Pancreas (tissue), 10 donors: ENCODE measurements around the gene PRTFDC1. TPM values are rescaled to one million over a fixed set of nuclear protein-coding genes. Genes with fewer than 3 reads are reported as not detected.

Experiments used
- ATAC-seq, 4 donors: fragments of 200-7000 bp; cut with Tn5 transposase; one replicate each; pipeline versions ENCODE4 v1.8.0 to v1.9.1; 2020; ENCODE audit warnings: mild to moderate bottlenecking in 4 of 4, moderate library complexity in 4 of 4
- DNase-seq, 6 donors: peaks; one replicate each; pipeline ENCODE4 v3.0.0-alpha.2; 2020
- FAIRE-seq: peaks from 2 replicates; lab custom pipeline; 2012; peaks lifted over from hg19 to GRCh38; lab: Jason Lieb, UNC
- H3K27ac ChIP-seq, 4 donors: fragments of 200-600 bp; sonication (generic); 1 replicate in 3 of 4; 2 replicates in 1 of 4; pipeline versions ENCODE4 v1.5.0 to v1.8.0; 2020
- H3K27me3 ChIP-seq, 4 donors: fragments of 200-600 bp; one replicate each; pipeline ENCODE4 v1.8.0; 2021
- H3K36me3 ChIP-seq, 3 donors: fragments of 200-600 bp; sonication (generic) in 1 of 3; one replicate each; pipeline versions ENCODE4 v1.5.0 to v1.8.0; 2020 to 2021
- H3K4me1 ChIP-seq, 3 donors: fragments of 200-600 bp; one replicate each; pipeline ENCODE4 v1.8.0; 2021
- H3K4me3 ChIP-seq, 4 donors: fragments of 200-600 bp; sonication (generic) in 2 of 4; one replicate each; pipeline versions ENCODE4 v1.5.0 to v1.8.0; 2020 to 2021
- H3K9me3 ChIP-seq, 4 donors: fragments of 200-600 bp; one replicate each; pipeline ENCODE4 v1.8.0; 2021
- CTCF ChIP-seq, 4 donors: fragments of 200-600 bp; sonication (generic) in 3 of 4; IDR thresholded peaks; one replicate each; pipeline versions ENCODE4 v1.5.0 to v1.8.0; 2021; ENCODE audit warnings: antibody characterized with exemption in 4 of 4
- WGBS, 2 donors: extraction: QIAGEN DNeasy Blood & Tissue Kit; methylation state at CpG; one replicate each; pipeline ENCODE4 v1.1.7; 2013; 5-methylcytosine and 5-hydroxymethylcytosine counted together
- intact Hi-C, 3 donors: fragments of 100-400 bp; cut with DNase I; formaldehyde crosslinking; loops; one replicate each; pipeline versions ENCODE4 v1.11.1 to v1.14.2; 2022
- polyA plus RNA-seq, 2 donors: library from polyadenylated mRNA; stranded (reverse); fragments of 200-250 nt; gene quantifications; one replicate each; pipeline ENCODE4 v1.2.3, GENCODE V29; 2013
- total RNA-seq, 6 donors: library from RNA; stranded (reverse); fragmentation: NEBNext Ultra II Directional in 4 of 6; extraction: Animal tissue kit (Norgen Biotek cat#: 25700) in 4 of 6; gene quantifications; one replicate each; pipeline versions ENCODE4 v1.2.1 to v1.2.4, GENCODE V29; 2021 to 2023
- donor health status: healthy with polysubstance abuse.
- donor health status: DM: no; HTN: no; CAD: no; lungs with moderate emphysema.
- donor health status: DM: no; HTN: no; CAD: no.
- donor health status: control.
- donor health status: control.
- donor health status: Bipolar disorder and iron deficiency.
- donor health status: DM: yes; HTN: yes; CAD: no.
- donor health status: DM: no; HTN: no; CAD: no.
- donor health status: DM: no; HTN: no; CAD: no.
- donor health status: DM: yes; HTN: yes; CAD: no.

Gene PRTFDC1
- total and polyA plus RNA-seq, 8 donors = 1.7 to 6.1 (median 2.8) TPM

DNA sequence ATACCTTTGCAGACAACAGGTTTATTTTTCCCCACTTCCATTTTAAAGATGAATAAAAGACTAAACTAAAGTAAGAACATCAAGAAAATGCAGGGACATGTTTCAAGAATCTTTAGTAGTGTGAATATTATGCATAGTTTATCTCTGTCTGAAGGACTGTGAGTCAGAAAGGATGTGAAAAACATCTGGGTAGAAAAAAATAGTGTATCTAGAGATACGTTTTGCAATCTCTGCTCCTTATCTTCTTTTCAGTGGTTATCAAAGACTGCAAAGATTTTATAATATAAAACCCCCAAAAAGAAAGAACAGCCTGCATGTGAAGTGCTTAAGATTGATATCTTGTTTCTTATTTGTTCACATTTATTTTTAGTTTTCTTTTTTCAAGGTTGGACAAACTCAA lies 126.9 kb downstream of the PRTFDC1 start:
- no peaks in the 10 kb centered on the region for H3K9me3 ChIP-seq
- H3K4me3 ChIP-seq = no peak overlapping the region
- H3K4me1 ChIP-seq = no peaks in the 10 kb centered on the region
- H3K27me3 ChIP-seq = no peaks in the 10 kb centered on the region
- TF ChIP-seq CTCF (IDR thresholded peaks at IDR 0.05) = no peak
- DNase-seq (no peak), ATAC-seq (no peak), FAIRE-seq (no peak)
- 6 to 7% methylated on average over 1 of the region's 1 CpG for WGBS, 2 donors
- intact Hi-C loops = no loop called here
- no peaks in the 10 kb centered on the region for H3K36me3 ChIP-seq
- H3K27ac ChIP-seq = no peak overlapping the region

DNA sequence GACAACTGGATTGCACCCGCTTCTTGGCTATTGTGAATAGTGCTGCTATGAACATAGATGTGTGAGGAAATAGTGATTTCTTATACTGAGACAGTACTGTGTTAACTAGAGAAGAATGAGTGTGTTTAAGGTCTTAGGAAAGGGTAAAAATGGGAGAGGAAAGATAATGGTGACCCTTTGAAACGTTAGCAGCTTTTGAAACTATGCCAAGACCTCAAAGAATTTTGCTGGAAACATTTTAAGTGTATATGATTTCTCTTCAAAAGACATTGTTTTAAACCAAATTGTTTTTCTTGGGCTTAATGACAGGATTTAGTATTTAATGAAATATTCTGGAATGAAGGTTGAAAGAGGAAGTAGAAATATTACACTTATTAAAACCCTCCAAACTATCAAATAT lies 127.9 kb downstream of the PRTFDC1 start:
- Histone ChIP-seq H3K4me1 (no peaks in the 10 kb centered on the region), H3K27ac (no peak overlapping the region), H3K9me3 (no peaks in the 10 kb centered on the region), H3K4me3 (no peak overlapping the region), H3K27me3 (no peaks in the 10 kb centered on the region), H3K36me3 (no peaks in the 10 kb centered on the region)
- no peak for FAIRE-seq
- ATAC-seq = no peak
- intact Hi-C loops = no loop called here
- DNase-seq = no peak
- no peak for TF ChIP-seq CTCF (IDR thresholded peaks at IDR 0.05)
- WGBS, 2 donors = 50 to 51% methylated on average over 2 of the region's 2 CpGs

GRCh38 chr10:24824124-24824523 lies 128.3 kb downstream of the PRTFDC1 start:
- DNase-seq = no peak
- Histone ChIP-seq H3K9me3 (no peaks in the 10 kb centered on the region), H3K4me3 (no peak overlapping the region), H3K27me3 (no peaks in the 10 kb centered on the region), H3K27ac (no peak overlapping the region), H3K4me1 (no peaks in the 10 kb centered on the region), H3K36me3 (no peaks in the 10 kb centered on the region)
- intact Hi-C loops = no loop called here
- no peak for FAIRE-seq
- no peak for TF ChIP-seq CTCF (IDR thresholded peaks at IDR 0.05)
- no peak for ATAC-seq

DNA sequence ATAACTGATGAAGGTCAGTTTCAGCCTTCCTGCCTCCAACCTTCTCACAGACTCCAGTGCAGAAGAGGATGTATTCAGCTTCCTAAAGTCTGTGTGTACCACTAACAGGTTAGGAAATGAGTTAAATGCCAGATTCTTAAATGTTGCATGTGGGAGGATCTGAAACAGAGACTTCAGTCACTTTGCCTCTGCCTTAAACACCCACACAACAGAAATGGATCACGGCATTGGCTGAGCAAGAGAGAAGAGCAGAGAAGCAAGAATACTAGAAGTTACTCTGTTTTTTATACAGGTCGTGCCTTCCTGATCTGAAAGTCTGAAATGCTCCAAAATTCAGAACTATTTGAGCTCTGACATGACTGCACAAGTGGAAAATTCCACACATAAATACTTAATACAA lies 129.8 kb downstream of the PRTFDC1 start:
- Histone ChIP-seq H3K27me3 (no peaks in the 10 kb centered on the region), H3K9me3 (no peaks in the 10 kb centered on the region), H3K4me3 (no peak overlapping the region), H3K36me3 (no peaks in the 10 kb centered on the region), H3K27ac (no peak overlapping the region), H3K4me1 (no peaks in the 10 kb centered on the region)
- TF ChIP-seq CTCF (IDR thresholded peaks at IDR 0.05) = no peak
- 70 to 93% methylated on average over 2 of the region's 2 CpGs for WGBS, 2 donors
- no peak for ATAC-seq
- intact Hi-C loops = no loop called here
- no peak for DNase-seq
- FAIRE-seq = no peak

DNA sequence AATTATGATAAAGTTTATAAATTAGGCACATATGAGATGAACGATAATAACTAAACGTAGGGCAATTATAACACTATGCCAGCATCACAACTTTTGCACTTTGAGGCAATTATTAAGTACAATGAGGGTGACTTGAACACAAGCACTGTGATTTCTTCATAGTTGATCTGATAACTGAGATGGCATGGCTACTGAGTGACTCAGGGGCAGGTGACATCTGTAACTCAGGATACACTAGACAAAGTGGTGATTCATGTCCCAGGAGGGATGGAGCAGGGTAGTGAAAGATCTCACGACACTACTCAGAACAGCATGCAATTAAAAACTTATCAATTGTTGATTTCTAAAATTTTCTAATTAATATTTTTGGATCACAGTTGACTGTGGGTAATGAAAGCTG lies 130.4 kb downstream of the PRTFDC1 start:
- no peak for TF ChIP-seq CTCF (IDR thresholded peaks at IDR 0.05)
- no peak for FAIRE-seq
- Histone ChIP-seq H3K36me3 (no peaks in the 10 kb centered on the region), H3K4me1 (no peaks in the 10 kb centered on the region), H3K9me3 (no peaks in the 10 kb centered on the region), H3K4me3 (no peak overlapping the region), H3K27me3 (no peaks in the 10 kb centered on the region), H3K27ac (no peak overlapping the region)
- 76 to 89% methylated on average over 3 of the region's 3 CpGs for WGBS, 2 donors
- intact Hi-C loops = no loop called here
- ATAC-seq = no peak
- no peak for DNase-seq
